SK-N-SH treated with all-trans-retinoic acid at 6 μM for 48 hours (cell line): ENCODE data around the gene PRELID1.
A peak's percentile ranks its signal among the peaks of the same experiment; 100 is the strongest.

ENCODE experiments used
- ATAC-seq: fragments of 200-7000 bp; cut with Tn5 transposase; 3 replicates; pipeline ENCODE4 v1.9.1; 2020; ENCODE audit warnings: mild to moderate bottlenecking, moderate library complexity
- ARNTL ChIP-seq: fragments of 450-650 bp; formaldehyde crosslinking; IDR thresholded peaks from 2 replicates; pipeline ENCODE4 v1.5.0; 2020; ENCODE audit warnings: low read depth, mild to moderate bottlenecking, moderate library complexity, borderline replicate concordance
- BACH2 ChIP-seq: fragments of 250-450 bp; sonication (Bioruptor Pico); IDR thresholded peaks from 2 replicates; pipeline ENCODE4 v1.9.0; 2021; ENCODE audit warnings: mild to moderate bottlenecking, borderline replicate concordance
- CSDC2 ChIP-seq: fragments of 250-450 bp; sonication (Bioruptor Pico); IDR thresholded peaks from 2 replicates; pipeline ENCODE4 v1.5.0; 2020; ENCODE audit warnings: mild to moderate bottlenecking, moderate library complexity
- ESRRG ChIP-seq: fragments of 250-450 bp; sonication (Bioruptor Pico); IDR thresholded peaks from 2 replicates; pipeline ENCODE4 v1.6.1; 2021; ENCODE audit warnings: mild to moderate bottlenecking
- ISL1 ChIP-seq: fragments of 250-450 bp; sonication (Bioruptor Pico); IDR thresholded peaks from 2 replicates; pipeline ENCODE4 v2.1.2; 2022; ENCODE audit warnings: mild to moderate bottlenecking, moderate library complexity
- OSR1 ChIP-seq: fragments of 250-450 bp; sonication (Bioruptor Pico); IDR thresholded peaks from 2 replicates; pipeline ENCODE4 v1.8.0; 2022; ENCODE audit warnings: moderate library complexity, mild to moderate bottlenecking, inconsistent platforms
- RARB ChIP-seq: fragments of 250-450 bp; sonication (Bioruptor Pico); IDR thresholded peaks from 2 replicates; pipeline ENCODE4 v1.8.0; 2021; ENCODE audit warnings: mild to moderate bottlenecking, moderate library complexity
- SNAI2 ChIP-seq: fragments of 250-450 bp; sonication (Bioruptor Pico); IDR thresholded peaks from 2 replicates; pipeline ENCODE4 v1.5.0; 2020; ENCODE audit warnings: mild to moderate bottlenecking, moderate library complexity
- TCF4 ChIP-seq: fragments of 250-450 bp; sonication (Bioruptor Pico); IDR thresholded peaks from 2 replicates; pipeline ENCODE4 v1.8.0; 2021; ENCODE audit warnings: mild to moderate bottlenecking, moderate library complexity, borderline replicate concordance
- TOX ChIP-seq: fragments of 250-450 bp; sonication (Bioruptor Pico); IDR thresholded peaks from 2 replicates; pipeline ENCODE4 v1.8.0; 2021; ENCODE audit warnings: mild to moderate bottlenecking, moderate library complexity, borderline replicate concordance
- ZC3H10 ChIP-seq: fragments of 250-450 bp; sonication (Bioruptor Pico); IDR thresholded peaks from 2 replicates; pipeline ENCODE4 v1.5.1; 2021; ENCODE audit warnings: mild to moderate bottlenecking, moderate library complexity
- ZFP3 ChIP-seq: fragments of 250-450 bp; sonication (Bioruptor Pico); IDR thresholded peaks from 2 replicates; pipeline ENCODE4 v1.5.0; 2020; ENCODE audit warnings: mild to moderate bottlenecking, moderate library complexity
- ZNF565 ChIP-seq: fragments of 450-650 bp; formaldehyde crosslinking; conservative IDR thresholded peaks from 2 replicates; pipeline ENCODE4 v1.5.0; 2020; ENCODE audit warnings: low read depth, mild to moderate bottlenecking, moderate library complexity
- ZNF70 ChIP-seq: fragments of 450-650 bp; formaldehyde crosslinking; IDR thresholded peaks from 2 replicates; pipeline ENCODE4 v1.5.0; 2020; ENCODE audit warnings: mild to moderate bottlenecking, moderate library complexity
- ZNF8 ChIP-seq: fragments of 450-650 bp; formaldehyde crosslinking; IDR thresholded peaks from 2 replicates; pipeline ENCODE4 v1.5.0; 2020; ENCODE audit warnings: mild to moderate bottlenecking, moderate library complexity
- TF ChIP-seq, protein P1 (sequence below): fragments of 250-450 bp; sonication (Bioruptor Pico); IDR thresholded peaks from 2 replicates; pipeline ENCODE4 v1.5.0; 2020; ENCODE audit warnings: mild to moderate bottlenecking, moderate library complexity
- TF ChIP-seq, protein P2 (sequence below): fragments of 250-450 bp; sonication (Bioruptor Pico); IDR thresholded peaks from 2 replicates; pipeline ENCODE4 v1.5.1; 2021; ENCODE audit warnings: mild to moderate bottlenecking, moderate library complexity
- TF ChIP-seq, protein P3 (sequence below): fragments of 250-450 bp; sonication (Bioruptor Pico); IDR thresholded peaks from 2 replicates; pipeline ENCODE4 v1.8.0; 2021; ENCODE audit warnings: low read depth, mild to moderate bottlenecking, moderate library complexity, borderline replicate concordance
- TF ChIP-seq, protein P4 (sequence below): fragments of 250-450 bp; sonication (Bioruptor Pico); IDR thresholded peaks from 2 replicates; pipeline ENCODE4 v1.5.1; 2020; ENCODE audit warnings: low read depth, mild to moderate bottlenecking, moderate library complexity
- TF ChIP-seq, protein P5 (sequence below): fragments of 250-450 bp; sonication (Bioruptor Pico); IDR thresholded peaks from 2 replicates; pipeline ENCODE4 v1.8.0; 2020; ENCODE audit warnings: mild to moderate bottlenecking, moderate library complexity, borderline replicate concordance

Gene PRELID1

DNA sequence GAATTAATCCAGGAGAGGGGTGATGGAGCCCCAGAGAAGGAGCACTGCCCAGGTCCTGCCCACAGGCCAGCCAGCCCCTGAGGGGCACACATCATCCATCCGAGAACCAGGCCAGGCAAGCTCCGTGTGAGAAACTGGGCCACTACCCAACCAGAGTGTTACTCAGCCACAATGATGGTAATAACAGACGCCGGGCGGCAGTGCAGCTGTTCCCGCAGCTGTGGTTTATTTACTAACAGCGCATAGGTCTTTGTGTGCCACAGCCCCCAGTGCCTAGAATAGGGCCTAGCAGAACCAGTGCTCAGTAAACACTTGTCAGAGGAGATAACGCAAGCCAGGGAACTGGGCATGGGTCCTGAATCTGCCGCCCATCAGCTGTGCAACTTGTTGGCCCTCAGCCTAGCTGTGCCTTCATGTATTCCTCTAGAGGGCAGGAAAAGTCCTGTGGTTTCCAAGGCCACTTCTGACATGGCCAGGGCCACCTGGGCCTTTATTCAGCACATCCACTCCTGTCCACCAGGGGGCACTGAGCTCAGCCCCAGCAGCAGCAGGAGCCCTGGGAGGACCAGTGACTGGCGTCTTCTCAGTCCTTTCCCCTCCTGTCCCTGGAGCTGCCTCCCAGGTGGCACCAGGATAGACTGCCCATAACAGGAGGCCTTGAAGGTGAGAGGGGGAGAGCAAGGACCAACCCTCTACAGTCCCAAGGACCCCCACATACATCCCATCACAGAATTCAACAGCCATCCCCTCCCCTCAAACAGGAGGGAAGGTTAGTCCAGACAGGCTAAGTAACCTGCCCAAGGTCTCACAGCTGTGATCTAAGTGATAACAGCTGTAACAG is 6.0 kb downstream of the PRELID1 start (continued):
- TF ChIP-seq, protein P1, sequence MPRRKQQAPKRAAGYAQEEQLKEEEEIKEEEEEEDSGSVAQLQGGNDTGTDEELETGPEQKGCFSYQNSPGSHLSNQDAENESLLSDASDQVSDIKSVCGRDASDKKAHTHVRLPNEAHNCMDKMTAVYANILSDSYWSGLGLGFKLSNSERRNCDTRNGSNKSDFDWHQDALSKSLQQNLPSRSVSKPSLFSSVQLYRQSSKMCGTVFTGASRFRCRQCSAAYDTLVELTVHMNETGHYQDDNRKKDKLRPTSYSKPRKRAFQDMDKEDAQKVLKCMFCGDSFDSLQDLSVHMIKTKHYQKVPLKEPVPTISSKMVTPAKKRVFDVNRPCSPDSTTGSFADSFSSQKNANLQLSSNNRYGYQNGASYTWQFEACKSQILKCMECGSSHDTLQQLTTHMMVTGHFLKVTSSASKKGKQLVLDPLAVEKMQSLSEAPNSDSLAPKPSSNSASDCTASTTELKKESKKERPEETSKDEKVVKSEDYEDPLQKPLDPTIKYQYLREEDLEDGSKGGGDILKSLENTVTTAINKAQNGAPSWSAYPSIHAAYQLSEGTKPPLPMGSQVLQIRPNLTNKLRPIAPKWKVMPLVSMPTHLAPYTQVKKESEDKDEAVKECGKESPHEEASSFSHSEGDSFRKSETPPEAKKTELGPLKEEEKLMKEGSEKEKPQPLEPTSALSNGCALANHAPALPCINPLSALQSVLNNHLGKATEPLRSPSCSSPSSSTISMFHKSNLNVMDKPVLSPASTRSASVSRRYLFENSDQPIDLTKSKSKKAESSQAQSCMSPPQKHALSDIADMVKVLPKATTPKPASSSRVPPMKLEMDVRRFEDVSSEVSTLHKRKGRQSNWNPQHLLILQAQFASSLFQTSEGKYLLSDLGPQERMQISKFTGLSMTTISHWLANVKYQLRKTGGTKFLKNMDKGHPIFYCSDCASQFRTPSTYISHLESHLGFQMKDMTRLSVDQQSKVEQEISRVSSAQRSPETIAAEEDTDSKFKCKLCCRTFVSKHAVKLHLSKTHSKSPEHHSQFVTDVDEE (CRISPR knock-in tag), result no peak
- TF ChIP-seq ARNTL (CRISPR knock-in tag) (no peak), ZNF8 (CRISPR knock-in tag) (no peak), ZC3H10 (CRISPR knock-in tag) (no peak), ZNF565 (no peak)

DNA sequence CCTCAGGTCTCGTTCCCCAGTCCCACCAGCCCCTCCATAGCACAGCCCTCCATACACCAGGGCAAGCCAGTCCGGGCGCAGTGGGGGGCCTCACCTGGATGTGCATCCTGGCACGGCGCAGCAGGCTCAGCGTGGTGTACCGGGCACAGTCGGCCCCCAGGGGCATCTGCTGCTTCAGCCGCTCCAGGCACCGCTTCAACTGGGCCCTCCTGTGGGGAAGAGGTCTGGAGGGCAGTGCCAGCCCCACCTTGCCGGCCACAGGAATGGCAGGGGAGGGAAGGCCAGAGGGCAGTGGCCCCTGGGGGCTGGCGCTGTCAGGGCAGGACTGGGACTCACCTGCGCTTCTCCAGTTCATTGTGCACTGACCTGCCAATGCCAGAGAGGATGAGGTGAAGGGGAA is 6.7 kb downstream of the PRELID1 start:
- TF ChIP-seq ZNF70 (CRISPR knock-in tag), result no peak
- no peak for TF ChIP-seq BACH2 (CRISPR knock-in tag)
- no peak for TF ChIP-seq SNAI2
- TF ChIP-seq CSDC2 (CRISPR knock-in tag), result no peak
- TF ChIP-seq, protein P2, sequence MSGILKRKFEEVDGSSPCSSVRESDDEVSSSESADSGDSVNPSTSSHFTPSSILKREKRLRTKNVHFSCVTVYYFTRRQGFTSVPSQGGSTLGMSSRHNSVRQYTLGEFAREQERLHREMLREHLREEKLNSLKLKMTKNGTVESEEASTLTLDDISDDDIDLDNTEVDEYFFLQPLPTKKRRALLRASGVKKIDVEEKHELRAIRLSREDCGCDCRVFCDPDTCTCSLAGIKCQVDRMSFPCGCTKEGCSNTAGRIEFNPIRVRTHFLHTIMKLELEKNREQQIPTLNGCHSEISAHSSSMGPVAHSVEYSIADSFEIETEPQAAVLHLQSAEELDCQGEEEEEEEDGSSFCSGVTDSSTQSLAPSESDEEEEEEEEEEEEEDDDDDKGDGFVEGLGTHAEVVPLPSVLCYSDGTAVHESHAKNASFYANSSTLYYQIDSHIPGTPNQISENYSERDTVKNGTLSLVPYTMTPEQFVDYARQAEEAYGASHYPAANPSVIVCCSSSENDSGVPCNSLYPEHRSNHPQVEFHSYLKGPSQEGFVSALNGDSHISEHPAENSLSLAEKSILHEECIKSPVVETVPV (CRISPR knock-in tag), result no peak
- no peak for ATAC-seq

DNA sequence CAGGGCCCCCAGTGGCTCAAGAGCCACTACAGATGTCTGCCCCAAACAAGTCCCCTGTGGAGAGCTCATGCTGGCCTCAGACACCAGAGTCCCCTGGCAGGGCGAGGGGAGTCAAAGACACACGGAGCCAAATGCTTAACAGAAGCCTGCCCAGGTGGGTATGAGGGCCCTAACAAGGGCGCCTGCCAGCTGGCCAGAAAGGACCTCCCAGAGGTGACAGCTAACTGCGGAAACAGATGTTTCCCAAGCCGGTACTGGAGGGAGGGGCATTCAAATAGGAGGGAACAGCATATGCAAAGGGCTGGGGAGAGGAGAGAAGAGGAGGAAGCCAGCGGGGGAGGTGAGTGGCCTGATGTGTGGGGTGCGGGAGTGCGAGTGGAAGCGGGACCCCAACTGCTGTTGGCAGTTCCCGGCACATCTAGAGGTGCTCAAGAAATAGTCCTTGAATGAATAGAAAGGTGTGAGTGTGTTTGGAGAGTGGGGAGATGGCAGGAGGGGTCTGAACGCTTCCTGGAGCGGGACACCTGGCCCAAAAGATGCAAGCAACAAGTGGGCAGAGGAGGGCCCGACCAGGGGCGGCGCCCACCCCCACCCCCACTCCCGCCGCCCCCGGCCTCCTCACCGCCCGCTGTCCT is 7.3 kb downstream of the PRELID1 start:
- no peak for ATAC-seq

DNA sequence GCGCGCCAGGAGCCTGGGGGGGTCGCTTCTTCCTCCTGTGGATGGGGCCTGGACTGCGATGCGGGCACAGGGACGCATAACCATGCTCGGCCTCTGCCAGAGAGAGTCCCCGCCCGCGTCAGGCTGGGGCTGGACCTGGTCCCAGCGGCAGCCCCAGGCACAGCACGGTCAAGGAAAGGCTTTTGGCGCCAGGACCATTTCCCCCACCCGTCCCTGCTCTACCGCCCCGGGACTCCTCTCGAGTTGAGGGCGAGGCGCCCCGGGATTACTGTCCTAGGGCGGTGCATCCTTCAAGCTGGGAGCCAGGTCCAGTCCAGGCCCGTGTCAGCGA is 7.8 kb downstream of the PRELID1 start:
- ATAC-seq, result peak; percentile 43
- TF ChIP-seq TOX (CRISPR knock-in tag) (no peak), SNAI2 (no peak), ISL1 (CRISPR knock-in tag) (no peak), ZNF70 (CRISPR knock-in tag) (no peak), ZNF565 (no peak), RARB (CRISPR knock-in tag) (no peak), ZFP3 (CRISPR knock-in tag) (no peak), ESRRG (CRISPR knock-in tag) (no peak), ZNF8 (CRISPR knock-in tag) (no peak), CSDC2 (CRISPR knock-in tag) (no peak), TCF4 (CRISPR knock-in tag) (no peak), ZC3H10 (CRISPR knock-in tag) (no peak)
- TF ChIP-seq, protein P3, sequence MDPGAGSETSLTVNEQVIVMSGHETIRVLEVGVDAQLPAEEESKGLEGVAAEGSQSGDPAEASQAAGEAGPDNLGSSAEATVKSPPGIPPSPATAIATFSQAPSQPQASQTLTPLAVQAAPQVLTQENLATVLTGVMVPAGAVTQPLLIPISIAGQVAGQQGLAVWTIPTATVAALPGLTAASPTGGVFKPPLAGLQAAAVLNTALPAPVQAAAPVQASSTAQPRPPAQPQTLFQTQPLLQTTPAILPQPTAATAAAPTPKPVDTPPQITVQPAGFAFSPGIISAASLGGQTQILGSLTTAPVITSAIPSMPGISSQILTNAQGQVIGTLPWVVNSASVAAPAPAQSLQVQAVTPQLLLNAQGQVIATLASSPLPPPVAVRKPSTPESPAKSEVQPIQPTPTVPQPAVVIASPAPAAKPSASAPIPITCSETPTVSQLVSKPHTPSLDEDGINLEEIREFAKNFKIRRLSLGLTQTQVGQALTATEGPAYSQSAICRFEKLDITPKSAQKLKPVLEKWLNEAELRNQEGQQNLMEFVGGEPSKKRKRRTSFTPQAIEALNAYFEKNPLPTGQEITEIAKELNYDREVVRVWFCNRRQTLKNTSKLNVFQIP (CRISPR knock-in tag), result no peak
- TF ChIP-seq, protein P4, sequence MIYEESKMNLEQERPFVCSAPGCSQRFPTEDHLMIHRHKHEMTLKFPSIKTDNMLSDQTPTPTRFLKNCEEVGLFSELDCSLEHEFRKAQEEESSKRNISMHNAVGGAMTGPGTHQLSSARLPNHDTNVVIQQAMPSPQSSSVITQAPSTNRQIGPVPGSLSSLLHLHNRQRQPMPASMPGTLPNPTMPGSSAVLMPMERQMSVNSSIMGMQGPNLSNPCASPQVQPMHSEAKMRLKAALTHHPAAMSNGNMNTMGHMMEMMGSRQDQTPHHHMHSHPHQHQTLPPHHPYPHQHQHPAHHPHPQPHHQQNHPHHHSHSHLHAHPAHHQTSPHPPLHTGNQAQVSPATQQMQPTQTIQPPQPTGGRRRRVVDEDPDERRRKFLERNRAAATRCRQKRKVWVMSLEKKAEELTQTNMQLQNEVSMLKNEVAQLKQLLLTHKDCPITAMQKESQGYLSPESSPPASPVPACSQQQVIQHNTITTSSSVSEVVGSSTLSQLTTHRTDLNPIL (CRISPR knock-in tag), result no peak
- TF ChIP-seq, protein P5, sequence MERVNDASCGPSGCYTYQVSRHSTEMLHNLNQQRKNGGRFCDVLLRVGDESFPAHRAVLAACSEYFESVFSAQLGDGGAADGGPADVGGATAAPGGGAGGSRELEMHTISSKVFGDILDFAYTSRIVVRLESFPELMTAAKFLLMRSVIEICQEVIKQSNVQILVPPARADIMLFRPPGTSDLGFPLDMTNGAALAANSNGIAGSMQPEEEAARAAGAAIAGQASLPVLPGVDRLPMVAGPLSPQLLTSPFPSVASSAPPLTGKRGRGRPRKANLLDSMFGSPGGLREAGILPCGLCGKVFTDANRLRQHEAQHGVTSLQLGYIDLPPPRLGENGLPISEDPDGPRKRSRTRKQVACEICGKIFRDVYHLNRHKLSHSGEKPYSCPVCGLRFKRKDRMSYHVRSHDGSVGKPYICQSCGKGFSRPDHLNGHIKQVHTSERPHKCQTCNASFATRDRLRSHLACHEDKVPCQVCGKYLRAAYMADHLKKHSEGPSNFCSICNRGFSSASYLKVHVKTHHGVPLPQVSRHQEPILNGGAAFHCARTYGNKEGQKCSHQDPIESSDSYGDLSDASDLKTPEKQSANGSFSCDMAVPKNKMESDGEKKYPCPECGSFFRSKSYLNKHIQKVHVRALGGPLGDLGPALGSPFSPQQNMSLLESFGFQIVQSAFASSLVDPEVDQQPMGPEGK (CRISPR knock-in tag), result no peak

More for the DNA sequence above, 7.3 kb downstream of the PRELID1 start:
- no peak for TF ChIP-seq BACH2 (CRISPR knock-in tag)
- TF ChIP-seq OSR1 (CRISPR knock-in tag), result no peak
- no peak for TF ChIP-seq ZC3H10 (CRISPR knock-in tag)
- TF ChIP-seq ZNF8 (CRISPR knock-in tag), result no peak
- TF ChIP-seq ARNTL (CRISPR knock-in tag), result no peak
- TF ChIP-seq RARB (CRISPR knock-in tag), result no peak
- TF ChIP-seq, protein P3 (CRISPR knock-in tag), result no peak
- TF ChIP-seq, protein P4 (CRISPR knock-in tag), result no peak
- no peak for TF ChIP-seq SNAI2
- TF ChIP-seq, all 23 proteins: peak for 0
